Prostate gland (tissue), 2 donors: ENCODE data around the gene FXYD6. TPM values are rescaled to one million over a fixed set of nuclear protein-coding genes. Genes with fewer than 3 reads are reported as not detected.

Experiments
- DNase-seq: peaks from one replicate; pipeline ENCODE4 v3.0.0-alpha.2; 2019; ENCODE audit warnings: low spot score
- H3K27ac ChIP-seq, 2 donors: fragments of 200-600 bp; sonication (generic); 2 replicates each; pipeline ENCODE4 v1.5.1; 2017 to 2019
- H3K27me3 ChIP-seq: fragments of 200-600 bp; sonication (generic); replicated peaks from 2 replicates; pipeline ENCODE4 v1.5.1; 2019; ENCODE audit not compliant: insufficient read depth
- H3K36me3 ChIP-seq, 2 donors: fragments of 200-600 bp; sonication (generic); 1 replicate in 1 of 2; 2 replicates in 1 of 2; pipeline versions ENCODE4 v1.5.1 to v1.8.1; 2017 to 2019
- H3K4me1 ChIP-seq: fragments of 200-600 bp; sonication (generic); replicated peaks from 2 replicates; pipeline ENCODE4 v1.5.1; 2019
- H3K4me3 ChIP-seq, 2 donors: fragments of 200-600 bp; sonication (generic); 2 replicates each; pipeline ENCODE4 v1.5.1; 2017 to 2019
- H3K9me3 ChIP-seq: fragments of 200-600 bp; sonication (generic); 2 replicates; pipeline ENCODE4 v1.5.1; 2017
- CTCF ChIP-seq, 4 experiments: fragments of 200-600 bp in 2 of 4; fragments of 450-650 bp in 2 of 4; sonication (generic) in 2 of 4; IDR thresholded peaks; 1 replicate in 3 of 4; 2 replicates in 1 of 4; pipeline ENCODE4 v1.5.1; 2016 to 2019; ENCODE audit warnings: antibody characterized with exemption in 4 of 4, mild to moderate bottlenecking in 2 of 4, moderate library complexity in 2 of 4
- POLR2A ChIP-seq: fragments of 450-650 bp; IDR thresholded peaks from one replicate; pipeline ENCODE4 v1.6.1; 2016; ENCODE audit warnings: antibody characterized with exemption, mild to moderate bottlenecking
- POLR2AphosphoS5 ChIP-seq: sonication (generic); formaldehyde crosslinking; IDR thresholded peaks from one replicate; pipeline ENCODE4 v1.6.1; 2017; ENCODE audit warnings: antibody characterized with exemption
- WGBS: methylation state at CpG from one replicate; pipeline ENCODE4 v1.1.5; 2018; 5-methylcytosine and 5-hydroxymethylcytosine counted together
- intact Hi-C: fragments of 100-400 bp; cut with DNase I; formaldehyde crosslinking; loops from one replicate; pipeline ENCODE4 v1.14.2; 2022
- total RNA-seq, 2 donors: library from RNA; depleted of rRNA; stranded (reverse); fragments of >200 nt; gene quantifications; one replicate each; pipeline ENCODE4 v1.1.0, GENCODE V29; 2016

FXYD6 gene
- total RNA-seq, 2 donors from 2014 or later: 29.6 to 366 TPM

GRCh38 chr11:117874253-117874909 is 2.1 kb downstream of the FXYD6 start:
- intact Hi-C loops: no loop called here
- Histone ChIP-seq H3K36me3 (no peaks in the 10 kb centered on the region), H3K4me1 (no peaks in the 10 kb centered on the region), H3K4me3 (no peak overlapping the region), H3K27ac (peak overlapping the region; percentile 24 to 58), H3K9me3 (no peaks in the 10 kb centered on the region), H3K27me3 (no peaks in the 10 kb centered on the region)
- DNase-seq: no peak
- TF ChIP-seq CTCF (IDR thresholded peaks at IDR 0.05): no peak
- no peak for TF ChIP-seq POLR2A
- TF ChIP-seq POLR2AphosphoS5: no peak
- WGBS: 35% methylated on average over 16 of the region's 16 CpGs

- intact Hi-C loops: no loop called here
- no peak for DNase-seq
- Histone ChIP-seq H3K4me3 (no peak overlapping the region), H3K27ac (peak overlapping the region; percentile 24 to 58), H3K4me1 (no peaks in the 10 kb centered on the region), H3K36me3 (no peaks in the 10 kb centered on the region), H3K9me3 (no peaks in the 10 kb centered on the region), H3K27me3 (no peaks in the 10 kb centered on the region)
- no peak for TF ChIP-seq POLR2A
- no peak for TF ChIP-seq CTCF (IDR thresholded peaks at IDR 0.05)
- TF ChIP-seq POLR2AphosphoS5: no peak
- 80% methylated on average over 8 of the region's 8 CpGs for WGBS
These were observed 2.7 kb downstream of the FXYD6 start for GRCh38 chr11:117873828-117874125.

- no peaks in the 10 kb centered on the region for H3K4me1 ChIP-seq
- no peaks in the 10 kb centered on the region for H3K9me3 ChIP-seq
- H3K27me3 ChIP-seq: no peaks in the 10 kb centered on the region
- WGBS: 87% methylated on average over 15 of the region's 15 CpGs
- no peak for DNase-seq
- H3K27ac ChIP-seq: peak overlapping the region; percentile 24 to 58
- intact Hi-C loops: no loop called here
- no peak overlapping the region for H3K4me3 ChIP-seq
- TF ChIP-seq POLR2A (no peak), CTCF (IDR thresholded peaks at IDR 0.05) (no peak), POLR2AphosphoS5 (no peak)
- no peaks in the 10 kb centered on the region for H3K36me3 ChIP-seq
These were observed 3.3 kb downstream of the FXYD6 start for GRCh38 chr11:117872975-117873827.

- H3K4me1 ChIP-seq: no peaks in the 10 kb centered on the region
- no peaks in the 10 kb centered on the region for H3K27me3 ChIP-seq
- DNase-seq: no peak
- no peaks in the 10 kb centered on the region for H3K36me3 ChIP-seq
- intact Hi-C loops: no loop called here
- no peak for TF ChIP-seq CTCF (IDR thresholded peaks at IDR 0.05)
- no peak for TF ChIP-seq POLR2A
- TF ChIP-seq POLR2AphosphoS5: no peak
- WGBS: 49% methylated on average over 12 of the region's 12 CpGs
- H3K4me3 ChIP-seq: no peak overlapping the region
- H3K9me3 ChIP-seq: no peaks in the 10 kb centered on the region
- H3K27ac ChIP-seq: peak overlapping the region; percentile 42 to 58
These were observed 4.0 kb downstream of the FXYD6 start for GRCh38 chr11:117872420-117872961.
